ENCODE results near the gene ZBTB7C. TPM values are rescaled to one million over a fixed set of nuclear protein-coding genes. Genes with fewer than 3 reads are reported as not detected.

Gene ZBTB7C
- total RNA-seq, 2 experiments from 2014 or later: not detected

- H3K27me3 Mint-ChIP-seq: no peaks in the 10 kb centered on the region
- H3K4me3 Mint-ChIP-seq: no peak overlapping the region
- no peaks in the 10 kb centered on the region for H3K4me1 Mint-ChIP-seq (ENCODE audit: low read depth)
- CTCF ChIA-PET: interaction anchor here (1.4 kb wide), 1 partner anchor 14 kb away, joined by 3 read pairs; no protein-coding TSS in a partner anchor
- intact Hi-C loops (cut with micrococcal nuclease): no loop called here
- H3K9me3 Mint-ChIP-seq: no peaks in the 10 kb centered on the region
- POLR2A ChIA-PET: no interaction called here
- no peak overlapping the region for H3K27ac Mint-ChIP-seq
- H3K36me3 Mint-ChIP-seq (ENCODE audit: low read depth): no peaks in the 10 kb centered on the region
- no peak for DNase-seq
- TF ChIP-seq CTCF (IDR thresholded peaks at IDR 0.05): no peak
- no peak for ATAC-seq
These were observed 293.2 kb downstream of the ZBTB7C start for GRCh38 chr18:48116017-48116416.

GRCh38 chr18:48113691-48114090 is 295.5 kb downstream of the ZBTB7C start:
- Mint-ChIP-seq H3K27me3 (no peaks in the 10 kb centered on the region), H3K36me3 (ENCODE audit: low read depth) (no peaks in the 10 kb centered on the region), H3K4me3 (no peak overlapping the region), H3K9me3 (no peaks in the 10 kb centered on the region), H3K27ac (no peak overlapping the region), H3K4me1 (ENCODE audit: low read depth) (no peaks in the 10 kb centered on the region)
- ChIA-PET POLR2A (no interaction called here), CTCF (no interaction called here)
- DNase-seq (no peak), ATAC-seq (no peak)
- intact Hi-C loops (cut with micrococcal nuclease): no loop called here
- TF ChIP-seq CTCF (IDR thresholded peaks at IDR 0.05): no peak

- POLR2A ChIA-PET: no interaction called here
- DNase-seq: no peak
- Mint-ChIP-seq H3K9me3 (no peaks in the 10 kb centered on the region), H3K36me3 (ENCODE audit: low read depth) (no peaks in the 10 kb centered on the region), H3K27ac (no peak overlapping the region), H3K4me1 (ENCODE audit: low read depth) (no peaks in the 10 kb centered on the region), H3K27me3 (no peaks in the 10 kb centered on the region), H3K4me3 (no peak overlapping the region)
- CTCF ChIA-PET: no interaction called here
- ATAC-seq: no peak
- intact Hi-C loops (cut with micrococcal nuclease): no loop called here
- TF ChIP-seq CTCF (IDR thresholded peaks at IDR 0.05): no peak
These were observed 297.6 kb downstream of the ZBTB7C start for GRCh38 chr18:48111587-48111986.

GRCh38 chr18:48110797-48111196 is 298.4 kb downstream of the ZBTB7C start:
- Mint-ChIP-seq H3K27ac (no peak overlapping the region), H3K9me3 (no peaks in the 10 kb centered on the region), H3K4me3 (no peak overlapping the region), H3K36me3 (ENCODE audit: low read depth) (no peaks in the 10 kb centered on the region), H3K4me1 (ENCODE audit: low read depth) (no peaks in the 10 kb centered on the region), H3K27me3 (no peaks in the 10 kb centered on the region)
- POLR2A ChIA-PET: no interaction called here
- no peak for TF ChIP-seq CTCF (IDR thresholded peaks at IDR 0.05)
- intact Hi-C loops (cut with micrococcal nuclease): no loop called here
- CTCF ChIA-PET: no interaction called here
- ATAC-seq (no peak), DNase-seq (no peak)

- DNase-seq (no peak), ATAC-seq (no peak)
- POLR2A ChIA-PET: no interaction called here
- no peaks in the 10 kb centered on the region for H3K36me3 Mint-ChIP-seq (ENCODE audit: low read depth)
- H3K27me3 Mint-ChIP-seq: peaks cover 3% of the 10 kb centered on the region
- no peak for TF ChIP-seq CTCF (IDR thresholded peaks at IDR 0.05)
- H3K27ac Mint-ChIP-seq: no peak overlapping the region
- intact Hi-C loops (cut with micrococcal nuclease): no loop called here
- no peak overlapping the region for H3K4me3 Mint-ChIP-seq
- H3K9me3 Mint-ChIP-seq: no peaks in the 10 kb centered on the region
- CTCF ChIA-PET: no interaction called here
- H3K4me1 Mint-ChIP-seq (ENCODE audit: low read depth): no peaks in the 10 kb centered on the region
These were observed 299.2 kb downstream of the ZBTB7C start for GRCh38 chr18:48109961-48110493.

Measured in activated CD8-positive, alpha-beta T cell treated with anti-CD3 and anti-CD28 coated beads for 36 hours (primary cell).